Measurements from ENCODE around the gene ABR. TPM values are rescaled to one million over a fixed set of nuclear protein-coding genes. Genes with fewer than 3 reads are reported as not detected.

ABR gene
- total and polyA plus RNA-seq, 4 donors = 2.7 to 12.9 (median 6.8) TPM

DNA sequence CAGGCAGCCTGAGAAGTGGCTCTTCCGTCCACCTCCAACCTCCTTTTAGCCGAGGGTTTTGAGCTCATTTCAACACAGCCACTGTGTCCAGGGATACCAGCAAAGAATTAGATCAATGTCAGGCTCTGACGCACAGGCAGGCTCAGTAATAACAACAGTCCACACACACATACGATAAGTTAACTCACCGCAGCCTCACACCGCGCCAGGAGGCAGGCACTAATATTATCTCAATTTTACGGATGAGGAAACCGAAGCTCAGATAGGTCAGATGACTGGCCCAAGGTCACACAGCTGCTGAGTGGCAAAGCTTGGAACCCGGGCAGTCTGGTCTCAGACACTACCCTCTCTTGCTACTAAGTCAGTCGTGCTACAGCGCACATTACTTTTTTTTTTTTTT lies 22.9 kb downstream of the ABR start:
- Histone ChIP-seq H3K27ac (ENCODE audit: low read depth in 1 of 2, low read length in 2 of 2) (no peak overlapping the region), H3K4me1 (ENCODE audit: control insufficient read depth in 4 of 4, insufficient read depth in 4 of 4, low read length in 3 of 4) (no peaks in the 10 kb centered on the region), H3K9ac (ENCODE audit: low read depth in 1 of 2, low read length in 2 of 2) (no peak overlapping the region), H3K36me3 (ENCODE audit: control insufficient read depth in 4 of 4, insufficient read depth in 3 of 4, low read depth in 1 of 4, low read length in 3 of 4) (peaks cover 0 to 2% (median 0%) of the 10 kb centered on the region in 4 donors), H3K9me3 (ENCODE audit: control insufficient read depth in 4 of 4, low read length in 3 of 4) (no peaks in the 10 kb centered on the region), H3K27me3 (ENCODE audit: control insufficient read depth in 4 of 4, insufficient read depth in 4 of 4, low read length in 3 of 4) (no peaks in the 10 kb centered on the region), H3K4me3 (ENCODE audit: low read depth in 1 of 3, low read length in 3 of 3) (no peak overlapping the region)
- TF ChIP-seq EGR1 (IDR thresholded peaks at IDR 0.05; ENCODE audit: low read depth in 2 of 2) (no peak), RXRA (IDR thresholded peaks at IDR 0.05) (no peak), HNF4A (conservative IDR thresholded peaks at IDR 0.05) (no peak), GABPA (IDR thresholded peaks at IDR 0.05 in 1 of 2, conservative IDR thresholded peaks at IDR 0.05 in 1 of 2) (no peak)
- TF ChIP-seq, protein P1, sequence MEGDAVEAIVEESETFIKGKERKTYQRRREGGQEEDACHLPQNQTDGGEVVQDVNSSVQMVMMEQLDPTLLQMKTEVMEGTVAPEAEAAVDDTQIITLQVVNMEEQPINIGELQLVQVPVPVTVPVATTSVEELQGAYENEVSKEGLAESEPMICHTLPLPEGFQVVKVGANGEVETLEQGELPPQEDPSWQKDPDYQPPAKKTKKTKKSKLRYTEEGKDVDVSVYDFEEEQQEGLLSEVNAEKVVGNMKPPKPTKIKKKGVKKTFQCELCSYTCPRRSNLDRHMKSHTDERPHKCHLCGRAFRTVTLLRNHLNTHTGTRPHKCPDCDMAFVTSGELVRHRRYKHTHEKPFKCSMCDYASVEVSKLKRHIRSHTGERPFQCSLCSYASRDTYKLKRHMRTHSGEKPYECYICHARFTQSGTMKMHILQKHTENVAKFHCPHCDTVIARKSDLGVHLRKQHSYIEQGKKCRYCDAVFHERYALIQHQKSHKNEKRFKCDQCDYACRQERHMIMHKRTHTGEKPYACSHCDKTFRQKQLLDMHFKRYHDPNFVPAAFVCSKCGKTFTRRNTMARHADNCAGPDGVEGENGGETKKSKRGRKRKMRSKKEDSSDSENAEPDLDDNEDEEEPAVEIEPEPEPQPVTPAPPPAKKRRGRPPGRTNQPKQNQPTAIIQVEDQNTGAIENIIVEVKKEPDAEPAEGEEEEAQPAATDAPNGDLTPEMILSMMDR (IDR thresholded peaks at IDR 0.05; ENCODE audit: low read depth, low read length, missing input control) = no peak
- TF ChIP-seq, protein P2, sequence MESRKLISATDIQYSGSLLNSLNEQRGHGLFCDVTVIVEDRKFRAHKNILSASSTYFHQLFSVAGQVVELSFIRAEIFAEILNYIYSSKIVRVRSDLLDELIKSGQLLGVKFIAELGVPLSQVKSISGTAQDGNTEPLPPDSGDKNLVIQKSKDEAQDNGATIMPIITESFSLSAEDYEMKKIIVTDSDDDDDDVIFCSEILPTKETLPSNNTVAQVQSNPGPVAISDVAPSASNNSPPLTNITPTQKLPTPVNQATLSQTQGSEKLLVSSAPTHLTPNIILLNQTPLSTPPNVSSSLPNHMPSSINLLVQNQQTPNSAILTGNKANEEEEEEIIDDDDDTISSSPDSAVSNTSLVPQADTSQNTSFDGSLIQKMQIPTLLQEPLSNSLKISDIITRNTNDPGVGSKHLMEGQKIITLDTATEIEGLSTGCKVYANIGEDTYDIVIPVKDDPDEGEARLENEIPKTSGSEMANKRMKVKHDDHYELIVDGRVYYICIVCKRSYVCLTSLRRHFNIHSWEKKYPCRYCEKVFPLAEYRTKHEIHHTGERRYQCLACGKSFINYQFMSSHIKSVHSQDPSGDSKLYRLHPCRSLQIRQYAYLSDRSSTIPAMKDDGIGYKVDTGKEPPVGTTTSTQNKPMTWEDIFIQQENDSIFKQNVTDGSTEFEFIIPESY (IDR thresholded peaks at IDR 0.05) = no peak
- TF ChIP-seq, protein P3, sequence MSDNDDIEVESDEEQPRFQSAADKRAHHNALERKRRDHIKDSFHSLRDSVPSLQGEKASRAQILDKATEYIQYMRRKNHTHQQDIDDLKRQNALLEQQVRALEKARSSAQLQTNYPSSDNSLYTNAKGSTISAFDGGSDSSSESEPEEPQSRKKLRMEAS (IDR thresholded peaks at IDR 0.05) = no peak
- DNase-seq (ENCODE audit: low spot score) = no peak
- 78% methylated on average over 12 of the region's 12 CpGs for WGBS

DNA sequence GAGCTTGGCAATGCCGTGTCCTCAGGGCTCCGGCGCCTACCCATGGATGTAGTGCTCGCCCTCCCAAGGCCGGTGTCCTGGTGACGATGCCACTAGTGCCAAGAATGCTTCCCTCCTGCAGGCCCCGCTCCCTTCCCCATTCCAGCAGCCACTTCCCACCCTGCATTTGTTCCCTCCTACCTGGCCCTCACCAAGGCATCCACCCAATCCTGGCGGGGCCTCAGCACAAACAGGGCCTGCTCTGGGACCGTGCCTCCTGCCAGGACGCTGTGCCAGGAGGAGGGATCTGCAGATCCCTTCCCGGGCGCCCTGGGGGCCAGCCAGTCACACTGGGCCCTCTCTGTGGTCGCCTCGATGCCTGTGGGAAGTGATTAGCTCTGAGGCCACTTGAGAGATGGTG lies 25.1 kb downstream of the ABR start:
- H3K4me1 ChIP-seq (ENCODE audit: control insufficient read depth in 4 of 4, insufficient read depth in 4 of 4, low read length in 3 of 4) = no peaks in the 10 kb centered on the region
- H3K36me3 ChIP-seq (ENCODE audit: control insufficient read depth in 4 of 4, insufficient read depth in 3 of 4, low read depth in 1 of 4, low read length in 3 of 4) = peaks cover 0 to 2% (median 0%) of the 10 kb centered on the region in 4 donors
- no peak overlapping the region for H3K9ac ChIP-seq (ENCODE audit: low read depth in 1 of 2, low read length in 2 of 2)
- no peak overlapping the region for H3K4me3 ChIP-seq (ENCODE audit: low read depth in 1 of 3, low read length in 3 of 3)
- 80% methylated on average over 14 of the region's 14 CpGs for WGBS
- H3K9me3 ChIP-seq (ENCODE audit: control insufficient read depth in 4 of 4, low read length in 3 of 4) = no peaks in the 10 kb centered on the region
- no peaks in the 10 kb centered on the region for H3K27me3 ChIP-seq (ENCODE audit: control insufficient read depth in 4 of 4, insufficient read depth in 4 of 4, low read length in 3 of 4)
- no peak for DNase-seq (ENCODE audit: low spot score)
- TF ChIP-seq GABPA (IDR thresholded peaks at IDR 0.05 in 1 of 2, conservative IDR thresholded peaks at IDR 0.05 in 1 of 2) (no peak), EGR1 (IDR thresholded peaks at IDR 0.05; ENCODE audit: low read depth in 2 of 2) (no peak), JUND (IDR thresholded peaks at IDR 0.05) (no peak), RAD21 (IDR thresholded peaks at IDR 0.05) (no peak), TAF1 (conservative IDR thresholded peaks at IDR 0.05) (no peak), RXRA (IDR thresholded peaks at IDR 0.05) (no peak), FOXA2 (IDR thresholded peaks at IDR 0.05) (no peak), NR2F2 (IDR thresholded peaks at IDR 0.05) (no peak), HNF4A (conservative IDR thresholded peaks at IDR 0.05) (no peak), HNF4G (IDR thresholded peaks at IDR 0.05) (no peak)
- TF ChIP-seq, protein P4, sequence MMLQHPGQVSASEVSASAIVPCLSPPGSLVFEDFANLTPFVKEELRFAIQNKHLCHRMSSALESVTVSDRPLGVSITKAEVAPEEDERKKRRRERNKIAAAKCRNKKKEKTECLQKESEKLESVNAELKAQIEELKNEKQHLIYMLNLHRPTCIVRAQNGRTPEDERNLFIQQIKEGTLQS (IDR thresholded peaks at IDR 0.05) = no peak
- TF ChIP-seq, protein P5, sequence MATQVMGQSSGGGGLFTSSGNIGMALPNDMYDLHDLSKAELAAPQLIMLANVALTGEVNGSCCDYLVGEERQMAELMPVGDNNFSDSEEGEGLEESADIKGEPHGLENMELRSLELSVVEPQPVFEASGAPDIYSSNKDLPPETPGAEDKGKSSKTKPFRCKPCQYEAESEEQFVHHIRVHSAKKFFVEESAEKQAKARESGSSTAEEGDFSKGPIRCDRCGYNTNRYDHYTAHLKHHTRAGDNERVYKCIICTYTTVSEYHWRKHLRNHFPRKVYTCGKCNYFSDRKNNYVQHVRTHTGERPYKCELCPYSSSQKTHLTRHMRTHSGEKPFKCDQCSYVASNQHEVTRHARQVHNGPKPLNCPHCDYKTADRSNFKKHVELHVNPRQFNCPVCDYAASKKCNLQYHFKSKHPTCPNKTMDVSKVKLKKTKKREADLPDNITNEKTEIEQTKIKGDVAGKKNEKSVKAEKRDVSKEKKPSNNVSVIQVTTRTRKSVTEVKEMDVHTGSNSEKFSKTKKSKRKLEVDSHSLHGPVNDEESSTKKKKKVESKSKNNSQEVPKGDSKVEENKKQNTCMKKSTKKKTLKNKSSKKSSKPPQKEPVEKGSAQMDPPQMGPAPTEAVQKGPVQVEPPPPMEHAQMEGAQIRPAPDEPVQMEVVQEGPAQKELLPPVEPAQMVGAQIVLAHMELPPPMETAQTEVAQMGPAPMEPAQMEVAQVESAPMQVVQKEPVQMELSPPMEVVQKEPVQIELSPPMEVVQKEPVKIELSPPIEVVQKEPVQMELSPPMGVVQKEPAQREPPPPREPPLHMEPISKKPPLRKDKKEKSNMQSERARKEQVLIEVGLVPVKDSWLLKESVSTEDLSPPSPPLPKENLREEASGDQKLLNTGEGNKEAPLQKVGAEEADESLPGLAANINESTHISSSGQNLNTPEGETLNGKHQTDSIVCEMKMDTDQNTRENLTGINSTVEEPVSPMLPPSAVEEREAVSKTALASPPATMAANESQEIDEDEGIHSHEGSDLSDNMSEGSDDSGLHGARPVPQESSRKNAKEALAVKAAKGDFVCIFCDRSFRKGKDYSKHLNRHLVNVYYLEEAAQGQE (IDR thresholded peaks at IDR 0.05) = no peak
- TF ChIP-seq, protein P2 (IDR thresholded peaks at IDR 0.05) = no peak
- TF ChIP-seq, protein P1 (IDR thresholded peaks at IDR 0.05; ENCODE audit: low read depth, low read length, missing input control) = no peak
- H3K27ac ChIP-seq (ENCODE audit: low read depth in 1 of 2, low read length in 2 of 2) = no peak overlapping the region

Data from liver (tissue), 9 donors.